ENCODE data around the gene ACAD8.

Gene ACAD8

GRCh38 chr11:134264966-134265764 is 11.8 kb downstream of the ACAD8 start:
- FAIRE-seq, result no peak
- TF ChIP-seq TAF1 (IDR thresholded peaks at IDR 0.05; ENCODE audit: low read depth, low read length) (no peak), POLR2AphosphoS5 (IDR thresholded peaks at IDR 0.05; ENCODE audit: low read depth, low read length) (no peak), SPI1 (IDR thresholded peaks at IDR 0.05; ENCODE audit: low read depth, low read length) (no peak), POLR2A (IDR thresholded peaks at IDR 0.05; ENCODE audit: low read depth, low read length) (no peak), PAX5 (IDR thresholded peaks at IDR 0.05; ENCODE audit: insufficient read depth, low read length, severe bottlenecking) (no peak), POU2F2 (IDR thresholded peaks at IDR 0.05; ENCODE audit: low read depth, low read length) (no peak)
- DNase-seq (ENCODE audit: insufficient read length, low spot score), result no peak

DNA sequence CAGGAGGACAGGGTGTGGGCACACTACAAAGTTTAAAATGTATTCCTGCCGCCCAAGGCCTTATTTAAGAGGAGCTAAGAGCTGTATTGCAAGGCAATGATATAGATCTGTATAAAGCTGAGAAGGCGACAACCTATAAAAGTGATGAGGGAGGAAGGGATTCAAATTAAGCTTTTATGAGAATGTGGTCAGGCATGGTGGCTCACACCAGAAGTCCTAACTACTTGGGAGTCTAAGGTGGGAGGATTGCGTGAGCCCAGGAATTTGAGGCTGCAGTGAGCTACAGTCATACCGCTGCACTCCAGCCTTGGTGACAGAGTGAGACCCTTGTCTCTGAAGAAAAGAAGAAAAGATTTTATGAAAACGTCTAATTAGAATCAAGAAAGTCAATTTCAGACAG is 13.1 kb downstream of the ACAD8 start:
- TF ChIP-seq SPI1 (IDR thresholded peaks at IDR 0.05; ENCODE audit: low read depth, low read length), result no peak
- TF ChIP-seq TAF1 (IDR thresholded peaks at IDR 0.05; ENCODE audit: low read depth, low read length), result no peak
- TF ChIP-seq PAX5 (IDR thresholded peaks at IDR 0.05; ENCODE audit: insufficient read depth, low read length, severe bottlenecking), result no peak
- TF ChIP-seq POLR2AphosphoS5 (IDR thresholded peaks at IDR 0.05; ENCODE audit: low read depth, low read length), result no peak
- no peak for TF ChIP-seq POU2F2 (IDR thresholded peaks at IDR 0.05; ENCODE audit: low read depth, low read length)
- TF ChIP-seq POLR2A (IDR thresholded peaks at IDR 0.05; ENCODE audit: low read depth, low read length), result no peak
- FAIRE-seq (no peak), DNase-seq (ENCODE audit: insufficient read length, low spot score) (no peak)

GRCh38 chr11:134266841-134267251 is 13.5 kb downstream of the ACAD8 start:
- DNase-seq (ENCODE audit: insufficient read length, low spot score) (no peak), FAIRE-seq (no peak)
- no peak for TF ChIP-seq SPI1 (IDR thresholded peaks at IDR 0.05; ENCODE audit: low read depth, low read length)

DNA sequence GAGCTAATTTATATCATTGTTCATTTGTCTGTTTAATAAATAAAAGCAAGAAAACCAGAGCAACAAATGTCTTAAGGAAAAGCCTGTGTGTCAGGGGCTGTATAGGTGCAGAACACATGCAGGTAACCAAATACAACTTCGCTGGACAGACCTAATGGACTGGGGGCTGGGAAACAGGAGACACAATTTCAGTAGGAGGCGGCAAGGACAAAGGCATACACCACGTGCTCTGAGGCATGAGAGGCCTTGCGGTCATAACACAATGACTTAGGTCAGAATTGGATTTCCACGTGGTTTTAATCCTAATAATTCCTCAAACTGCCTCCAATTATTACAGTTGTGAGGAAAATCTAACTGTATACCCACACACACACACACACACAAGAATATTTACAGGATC is 14.1 kb downstream of the ACAD8 start:
- TF ChIP-seq SPI1 (IDR thresholded peaks at IDR 0.05; ENCODE audit: low read depth, low read length) (no peak), POLR2AphosphoS5 (IDR thresholded peaks at IDR 0.05; ENCODE audit: low read depth, low read length) (no peak), POU2F2 (IDR thresholded peaks at IDR 0.05; ENCODE audit: low read depth, low read length) (no peak), TAF1 (IDR thresholded peaks at IDR 0.05; ENCODE audit: low read depth, low read length) (no peak), POLR2A (IDR thresholded peaks at IDR 0.05; ENCODE audit: low read depth, low read length) (no peak), PAX5 (IDR thresholded peaks at IDR 0.05; ENCODE audit: insufficient read depth, low read length, severe bottlenecking) (no peak)
- FAIRE-seq (no peak), DNase-seq (ENCODE audit: insufficient read length, low spot score) (no peak)

DNA sequence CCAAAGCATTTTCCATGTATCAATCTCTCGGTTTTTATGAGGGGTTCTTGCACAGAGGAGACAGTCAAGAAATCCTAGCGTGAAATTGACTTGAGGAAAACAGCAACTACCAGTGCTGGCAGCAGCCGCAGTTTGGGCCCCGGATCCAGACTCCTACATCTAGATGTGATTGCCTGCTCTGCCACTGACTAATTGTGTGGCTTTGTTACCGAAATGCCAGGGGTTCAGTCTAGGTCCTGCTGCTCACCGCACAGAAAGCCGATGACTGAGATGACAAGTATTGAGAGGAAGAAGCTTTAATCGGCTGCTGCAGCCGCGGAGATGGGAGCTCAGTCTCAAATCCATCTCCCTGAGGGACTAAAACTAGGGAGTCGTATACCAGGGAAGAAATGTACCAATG is 14.6 kb downstream of the ACAD8 start:
- no peak for DNase-seq (ENCODE audit: insufficient read length, low spot score)
- no peak for FAIRE-seq
- TF ChIP-seq POLR2A (IDR thresholded peaks at IDR 0.05; ENCODE audit: low read depth, low read length), result no peak
- no peak for TF ChIP-seq POLR2AphosphoS5 (IDR thresholded peaks at IDR 0.05; ENCODE audit: low read depth, low read length)

DNA sequence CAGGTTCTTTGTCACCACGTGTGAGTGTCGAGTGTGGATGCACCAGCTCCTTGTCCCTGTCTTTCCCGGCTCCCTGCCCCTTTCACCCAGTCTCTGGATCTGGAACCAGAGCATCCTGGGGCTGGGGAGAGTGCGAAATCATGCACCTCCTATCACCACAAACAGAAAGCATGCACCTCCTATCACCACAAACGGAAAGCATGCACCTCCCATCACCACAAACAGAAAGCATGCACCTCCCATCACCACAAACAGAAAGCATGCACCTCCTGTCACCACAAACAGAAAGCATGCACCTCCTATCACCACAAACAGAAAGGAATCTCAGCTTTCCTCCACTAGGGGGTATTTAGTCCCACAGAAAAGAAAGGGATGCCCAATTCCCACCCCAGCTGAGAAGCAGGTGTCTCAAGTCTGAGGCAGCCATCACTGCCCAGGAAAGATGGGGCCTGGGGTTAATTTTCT is 16.9 kb downstream of the ACAD8 start:
- TF ChIP-seq SPI1 (IDR thresholded peaks at IDR 0.05; ENCODE audit: low read depth, low read length), result no peak
- TF ChIP-seq POU2F2 (IDR thresholded peaks at IDR 0.05; ENCODE audit: low read depth, low read length), result no peak
- no peak for TF ChIP-seq PAX5 (IDR thresholded peaks at IDR 0.05; ENCODE audit: insufficient read depth, low read length, severe bottlenecking)
- TF ChIP-seq POLR2A (IDR thresholded peaks at IDR 0.05; ENCODE audit: low read depth, low read length), result no peak
- TF ChIP-seq TAF1 (IDR thresholded peaks at IDR 0.05; ENCODE audit: low read depth, low read length), result no peak
- TF ChIP-seq POLR2AphosphoS5 (IDR thresholded peaks at IDR 0.05; ENCODE audit: low read depth, low read length), result no peak
- FAIRE-seq (peak; percentile 88), DNase-seq (ENCODE audit: insufficient read length, low spot score) (no peak)

DNA sequence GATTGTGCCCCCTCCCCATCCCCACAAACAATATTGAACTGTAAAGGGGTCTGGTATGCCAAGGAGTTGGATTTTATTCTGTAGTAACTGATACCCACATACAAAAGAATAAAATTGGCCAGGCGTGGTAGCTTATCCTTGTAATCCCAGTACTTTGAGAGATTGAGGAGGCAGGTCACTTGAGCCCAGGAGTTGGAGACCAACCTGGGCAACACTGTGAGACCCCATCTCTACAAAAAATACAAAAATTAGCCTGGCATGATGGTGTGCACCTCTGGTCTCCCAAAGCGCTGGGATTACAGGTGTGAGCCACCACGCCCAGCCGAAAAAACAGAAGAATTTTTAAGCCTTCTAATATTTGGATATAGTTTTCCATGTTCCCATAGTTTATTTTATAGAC is 18.6 kb downstream of the ACAD8 start:
- no peak for TF ChIP-seq TAF1 (IDR thresholded peaks at IDR 0.05; ENCODE audit: low read depth, low read length)
- no peak for TF ChIP-seq POU2F2 (IDR thresholded peaks at IDR 0.05; ENCODE audit: low read depth, low read length)
- no peak for TF ChIP-seq SPI1 (IDR thresholded peaks at IDR 0.05; ENCODE audit: low read depth, low read length)
- TF ChIP-seq POLR2AphosphoS5 (IDR thresholded peaks at IDR 0.05; ENCODE audit: low read depth, low read length), result no peak
- no peak for TF ChIP-seq POLR2A (IDR thresholded peaks at IDR 0.05; ENCODE audit: low read depth, low read length)
- TF ChIP-seq PAX5 (IDR thresholded peaks at IDR 0.05; ENCODE audit: insufficient read depth, low read length, severe bottlenecking), result no peak
- FAIRE-seq (no peak), DNase-seq (ENCODE audit: insufficient read length, low spot score) (no peak)

- no peak for DNase-seq (ENCODE audit: insufficient read length, low spot score)
- TF ChIP-seq POLR2AphosphoS5 (IDR thresholded peaks at IDR 0.05; ENCODE audit: low read depth, low read length) (no peak), POU2F2 (IDR thresholded peaks at IDR 0.05; ENCODE audit: low read depth, low read length) (no peak), POLR2A (IDR thresholded peaks at IDR 0.05; ENCODE audit: low read depth, low read length) (no peak), SPI1 (IDR thresholded peaks at IDR 0.05; ENCODE audit: low read depth, low read length) (no peak)
- no peak for FAIRE-seq
Measured at GRCh38 chr11:134272381-134273316, 19.3 kb downstream of the ACAD8 start.

GRCh38 chr11:134273317-134273712 is 19.9 kb downstream of the ACAD8 start:
- DNase-seq (ENCODE audit: insufficient read length, low spot score), result no peak
- FAIRE-seq, result no peak
- TF ChIP-seq TAF1 (IDR thresholded peaks at IDR 0.05; ENCODE audit: low read depth, low read length) (no peak), PAX5 (IDR thresholded peaks at IDR 0.05; ENCODE audit: insufficient read depth, low read length, severe bottlenecking) (no peak), SPI1 (IDR thresholded peaks at IDR 0.05; ENCODE audit: low read depth, low read length) (no peak), POLR2A (IDR thresholded peaks at IDR 0.05; ENCODE audit: low read depth, low read length) (no peak), POU2F2 (IDR thresholded peaks at IDR 0.05; ENCODE audit: low read depth, low read length) (no peak), POLR2AphosphoS5 (IDR thresholded peaks at IDR 0.05; ENCODE audit: low read depth, low read length) (no peak)

Measured in GM12891 (cell line).